ENCODE measurements around the gene STX8.
"Not testable (repeated sequence)": the region's sequence is repeated elsewhere in the genome, so short reads cannot be mapped to it uniquely, and the experiment has no call there.

Gene STX8

DNA sequence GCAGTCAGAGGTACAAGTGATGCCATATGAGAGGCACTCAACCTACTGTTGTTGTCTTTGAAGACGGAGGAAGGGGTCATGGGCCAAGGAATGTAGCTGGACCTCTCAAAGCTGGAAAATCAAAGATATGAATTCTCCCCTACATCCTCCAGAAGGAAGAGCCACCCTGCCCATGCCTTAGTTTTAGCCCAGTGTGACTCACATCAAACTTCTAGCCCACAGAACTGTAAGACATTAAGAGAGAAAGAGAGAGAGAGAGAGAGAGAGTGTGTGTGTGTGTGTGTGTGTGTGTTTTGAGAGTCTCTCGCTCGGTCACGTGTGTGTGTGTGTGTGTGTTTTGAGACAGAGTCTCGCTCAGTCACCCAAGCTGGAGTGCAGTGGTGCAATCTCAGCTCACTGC lies 87.1 kb downstream of the STX8 start:
- no peak for DNase-seq

DNA sequence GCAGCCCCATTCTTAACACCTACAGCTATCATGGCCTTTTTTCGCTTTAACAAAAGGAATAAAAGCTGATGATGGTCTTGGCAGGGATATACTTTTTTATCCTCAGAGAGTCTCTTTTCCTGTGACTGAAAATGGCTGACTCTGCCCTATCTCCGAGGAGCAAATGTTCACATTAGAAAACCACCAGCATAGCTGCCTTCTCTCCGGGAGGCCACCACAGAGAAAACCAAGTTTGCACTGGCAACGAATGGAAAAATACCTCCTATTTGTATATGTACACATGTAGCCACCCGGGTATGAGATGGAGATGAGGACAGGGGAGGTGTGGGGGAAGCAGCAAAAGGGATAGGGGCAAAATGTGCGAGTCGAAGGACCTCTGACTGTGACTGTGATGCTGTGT lies 88.2 kb downstream of the STX8 start:
- no peak for DNase-seq

DNA sequence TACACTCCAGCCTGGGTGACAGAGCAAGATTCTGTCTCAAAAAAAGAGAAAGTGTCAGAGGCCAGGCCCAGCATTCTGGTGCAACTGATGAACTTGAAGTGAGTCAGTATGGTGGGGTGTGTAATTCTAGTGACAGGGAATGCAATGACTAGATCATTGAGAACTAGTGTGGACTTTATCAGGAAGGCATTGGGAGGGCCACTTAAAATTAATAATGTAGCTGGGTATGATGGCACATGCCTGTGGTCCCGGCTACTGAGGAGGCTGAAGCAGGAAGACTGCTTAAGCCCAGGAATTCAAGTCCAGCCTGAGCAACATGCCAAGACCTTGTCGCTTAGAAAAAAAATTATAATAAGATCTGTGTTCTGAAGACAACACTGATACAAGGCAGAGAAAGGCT lies 90.8 kb downstream of the STX8 start:
- no peak for DNase-seq

DNA sequence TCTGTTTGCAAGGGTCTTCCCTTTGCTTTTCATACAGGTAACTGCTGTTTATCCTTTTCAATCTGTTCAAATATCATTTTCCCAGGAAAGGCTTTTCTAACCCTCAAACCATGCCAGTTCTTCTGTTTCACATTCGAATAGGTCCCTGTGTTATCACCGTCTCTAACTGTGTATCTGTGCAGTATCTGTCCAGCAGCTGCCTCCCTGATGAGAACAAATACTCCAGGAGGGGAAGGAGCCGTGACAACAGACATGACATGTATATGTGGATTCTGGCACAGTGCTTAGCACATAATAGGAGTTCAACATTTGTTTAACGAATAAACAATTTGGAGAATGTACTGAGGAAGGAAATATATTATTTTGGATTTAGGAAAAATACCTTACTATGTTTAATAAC lies 95.7 kb downstream of the STX8 start:
- no peak for DNase-seq

DNA sequence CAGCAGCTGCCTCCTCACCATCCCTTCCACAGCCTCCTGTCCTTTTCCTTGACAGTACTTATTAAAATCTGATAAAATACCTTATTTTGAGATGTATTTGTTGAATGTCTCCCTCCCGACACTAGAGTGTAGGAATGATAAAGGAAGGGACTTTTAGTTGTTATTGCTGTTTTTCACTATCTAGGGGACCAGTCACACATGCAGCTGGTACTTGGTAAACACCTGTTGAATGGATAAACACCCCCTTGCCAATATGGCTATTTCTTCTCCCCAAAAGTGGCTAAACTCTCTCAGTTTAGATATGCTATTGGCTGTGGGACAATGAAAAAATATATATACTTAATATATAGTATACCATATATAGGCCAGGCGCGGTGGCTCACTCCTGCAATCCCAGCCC lies 96.7 kb downstream of the STX8 start:
- DNase-seq: no peak

DNA sequence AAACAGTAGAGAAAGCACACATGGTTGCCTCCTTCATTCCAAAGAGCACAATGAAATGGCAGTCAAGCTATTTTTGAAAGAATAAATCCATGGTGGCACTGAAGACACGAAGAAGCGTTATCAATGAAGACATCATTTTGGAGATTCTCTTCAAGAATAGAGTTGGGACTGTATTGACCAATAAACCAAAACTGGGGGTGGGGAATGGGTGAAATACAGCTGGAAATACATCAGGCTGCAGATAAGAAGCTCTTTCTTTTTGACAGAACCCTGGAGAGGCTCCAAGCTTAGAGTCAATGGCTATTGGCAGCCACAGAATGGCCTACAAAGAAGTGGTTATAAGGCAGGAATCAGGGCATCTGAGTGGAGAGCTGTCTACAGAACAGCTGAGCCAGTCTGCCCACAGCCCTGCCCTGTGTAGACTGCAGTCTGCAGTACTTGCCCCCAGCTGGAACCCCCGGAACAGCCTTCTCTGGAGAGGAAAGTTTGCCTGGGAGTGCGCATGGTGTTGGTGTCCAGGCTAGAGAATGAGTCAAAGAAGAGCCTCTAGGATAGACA lies 100.4 kb downstream of the STX8 start:
- DNase-seq: no peak

DNA sequence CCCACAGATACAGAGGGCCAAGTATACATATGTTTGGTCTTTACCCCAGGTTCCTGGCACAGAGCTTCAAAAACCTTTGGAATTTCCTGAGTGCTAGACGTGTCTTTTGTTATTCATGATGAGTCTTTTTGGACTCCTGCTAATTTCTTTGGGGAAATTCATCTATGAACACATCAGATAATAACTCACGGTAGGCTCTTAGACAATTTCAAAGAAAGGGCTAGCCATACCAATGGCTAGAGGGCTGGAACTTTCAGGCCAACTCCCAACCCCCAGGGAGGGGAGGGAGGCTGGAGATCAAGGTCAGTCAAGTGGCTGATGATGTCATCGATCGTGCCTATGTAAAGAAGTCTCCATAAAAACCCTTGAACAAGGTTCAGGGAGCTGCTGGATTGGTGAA lies 101.9 kb downstream of the STX8 start:
- no peak for DNase-seq

DNA sequence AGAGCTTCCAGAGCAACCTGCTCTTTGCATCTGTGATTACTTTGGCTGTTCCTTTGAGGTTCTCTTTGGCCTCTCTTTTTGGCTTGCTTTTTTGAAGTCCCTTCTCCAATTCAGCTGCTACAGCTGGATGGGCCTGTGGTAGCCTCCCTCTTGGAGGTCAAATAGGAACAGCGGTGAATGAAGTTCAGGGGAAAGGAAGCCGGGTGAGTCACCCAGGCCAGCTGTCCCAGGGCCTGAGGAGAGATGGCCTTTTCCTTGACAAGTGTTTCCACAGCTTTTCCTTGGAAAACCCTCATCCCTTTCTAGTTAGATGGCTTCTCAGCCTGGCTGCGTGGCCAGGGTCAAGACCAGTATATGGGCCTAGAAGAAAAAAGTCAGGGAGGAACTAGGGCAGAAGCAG lies 103.1 kb downstream of the STX8 start:
- no peak for DNase-seq

DNA sequence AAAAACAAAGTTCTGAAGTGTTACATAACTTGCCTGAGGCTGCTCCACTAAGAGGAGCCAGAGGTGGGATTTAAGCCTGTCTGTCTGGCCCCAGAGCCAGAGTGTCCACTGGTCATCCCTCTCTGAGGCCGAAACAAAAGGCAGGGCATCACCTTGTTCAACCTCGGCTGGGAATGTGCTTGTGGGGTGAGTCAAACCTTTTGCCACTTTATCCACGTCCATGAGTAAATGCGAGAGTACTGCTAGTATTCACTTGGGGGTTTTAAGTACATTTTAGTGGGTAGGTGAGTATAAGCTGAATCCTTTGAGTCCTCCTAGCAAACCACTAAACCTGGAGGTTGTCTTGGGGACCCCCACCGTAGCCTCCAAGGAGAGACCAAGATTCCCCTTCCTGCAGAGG lies 103.5 kb downstream of the STX8 start:
- DNase-seq: no peak

DNA sequence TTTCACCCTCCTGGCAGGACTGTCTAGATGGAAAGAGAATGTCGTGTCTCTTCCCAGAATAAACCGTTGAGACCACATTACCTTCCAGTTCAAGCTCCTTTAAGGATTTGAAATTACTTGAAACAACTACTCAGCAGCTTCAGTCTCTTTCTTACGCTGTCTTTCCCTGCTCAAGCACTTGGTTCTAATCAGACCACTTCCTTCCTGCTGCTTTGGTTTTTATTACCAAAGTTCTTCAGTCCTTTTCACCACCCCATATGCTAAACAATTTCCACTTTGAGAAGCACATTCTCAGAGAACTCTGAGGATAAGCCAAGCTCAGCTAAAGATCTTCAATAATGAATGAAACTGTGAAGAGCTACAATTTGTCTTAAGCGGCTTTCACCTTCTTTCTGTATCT lies 105.4 kb downstream of the STX8 start:
- no peak for DNase-seq

DNA sequence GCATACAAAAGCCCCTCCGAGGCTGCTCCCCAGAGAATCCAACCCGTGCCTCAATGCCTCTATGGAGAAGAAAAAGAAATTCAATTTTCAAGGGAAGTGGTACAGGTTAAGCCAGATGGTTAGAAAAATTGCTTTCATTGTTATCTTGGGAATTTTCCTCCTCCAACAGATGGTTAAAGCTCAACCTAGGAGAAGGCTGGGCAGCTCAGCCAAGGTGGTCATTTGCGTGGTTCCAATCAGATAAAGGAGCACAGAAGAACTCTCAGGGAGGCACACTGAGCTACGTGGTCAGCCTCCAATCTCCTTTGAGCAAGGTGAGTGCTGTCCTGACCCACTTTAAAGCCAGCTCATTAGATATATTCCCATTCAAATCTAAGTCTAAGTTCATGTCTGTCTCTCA lies 106.7 kb downstream of the STX8 start:
- DNase-seq: no peak

DNA sequence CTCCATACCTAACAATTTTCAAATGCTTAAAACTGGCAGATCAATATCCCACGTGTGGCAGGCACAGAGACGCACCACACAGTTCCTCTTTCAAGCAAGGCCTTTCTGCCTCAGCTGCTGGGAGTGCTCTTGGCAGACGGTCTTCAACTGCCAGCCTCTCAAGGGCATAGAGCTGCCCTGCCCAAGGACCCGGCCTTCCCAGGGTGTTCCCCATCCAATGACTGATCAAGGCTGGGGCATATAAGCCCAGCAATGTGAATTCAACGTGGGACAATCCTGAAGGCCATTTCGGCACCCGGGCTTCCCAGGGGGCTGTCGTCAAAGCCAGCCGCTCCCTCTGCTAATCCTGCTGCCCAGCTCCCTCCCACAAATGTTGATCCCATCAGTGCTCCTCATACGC lies 107.1 kb downstream of the STX8 start:
- no peak for DNase-seq

DNA sequence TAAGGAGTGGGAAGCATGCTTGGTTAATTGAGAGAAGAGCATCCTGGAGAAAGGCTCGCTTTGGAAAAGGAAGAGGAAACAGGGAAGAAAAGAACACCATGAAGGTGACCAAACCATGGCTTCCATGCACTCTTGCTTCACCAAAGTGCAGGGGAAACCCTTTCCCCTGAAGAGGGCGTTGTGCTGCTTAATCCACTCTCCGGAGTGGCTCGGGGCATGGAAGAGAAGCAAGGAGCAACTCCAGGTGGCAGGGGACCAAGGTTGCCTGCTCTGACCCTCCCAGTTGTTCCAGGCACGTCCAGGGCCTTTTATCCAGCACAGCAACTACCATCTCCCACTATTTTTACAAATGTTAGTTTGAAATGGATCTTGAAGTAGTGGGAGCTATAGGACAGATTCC lies 108.1 kb downstream of the STX8 start:
- no peak for DNase-seq

DNA sequence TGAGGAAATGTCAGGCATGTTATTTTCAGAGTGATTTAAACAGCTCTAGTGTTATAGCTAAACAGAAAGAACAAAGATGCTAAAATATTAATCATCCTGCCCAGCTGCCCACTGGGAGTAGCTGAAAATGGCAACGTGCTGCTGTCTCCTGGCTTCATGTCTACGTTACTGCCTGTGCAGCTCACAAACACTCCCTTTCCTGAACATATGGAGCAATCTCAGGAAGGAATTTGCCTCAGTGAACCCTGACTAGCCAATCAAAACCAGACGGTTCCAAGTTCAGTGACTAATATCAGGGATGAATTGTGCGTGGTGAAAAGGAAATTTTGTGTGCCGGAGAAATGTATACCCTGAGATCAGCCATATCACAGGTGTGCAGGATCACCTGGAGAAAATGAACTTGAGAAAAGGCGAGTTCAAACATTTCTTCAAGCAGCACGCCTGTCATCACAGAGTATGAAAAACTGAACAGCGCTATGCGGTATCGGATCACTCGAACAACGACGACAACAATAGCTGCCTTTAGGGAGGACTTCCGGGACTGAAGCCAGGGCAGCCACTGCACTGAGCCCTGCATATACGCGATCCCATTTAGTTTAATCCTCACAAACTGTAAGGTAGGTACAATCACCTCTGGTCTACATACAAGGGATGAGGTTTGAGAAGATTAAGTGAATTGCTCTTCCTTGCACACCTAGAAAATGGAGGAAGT lies 110.3 kb downstream of the STX8 start:
- no peak for DNase-seq

DNA sequence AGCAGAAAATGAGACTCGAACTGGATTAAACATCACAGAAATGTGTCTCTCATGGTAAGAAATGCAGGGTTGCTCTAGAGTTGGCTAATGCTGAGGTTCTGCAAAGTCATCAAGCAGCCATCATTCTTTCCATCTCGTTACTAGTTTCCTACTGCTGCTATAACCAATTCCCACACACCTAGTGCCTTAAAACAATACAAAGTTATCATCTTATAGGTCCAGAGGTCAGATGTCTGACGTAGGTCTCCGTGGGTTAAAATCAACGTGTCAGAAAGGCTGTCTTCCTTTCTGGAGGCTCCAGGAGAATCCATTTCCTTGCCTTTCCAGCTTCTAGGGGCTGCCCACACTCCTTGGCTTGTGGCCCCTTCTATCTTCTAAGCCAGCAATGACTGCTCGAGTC lies 118.6 kb downstream of the STX8 start:
- no peak for DNase-seq

DNA sequence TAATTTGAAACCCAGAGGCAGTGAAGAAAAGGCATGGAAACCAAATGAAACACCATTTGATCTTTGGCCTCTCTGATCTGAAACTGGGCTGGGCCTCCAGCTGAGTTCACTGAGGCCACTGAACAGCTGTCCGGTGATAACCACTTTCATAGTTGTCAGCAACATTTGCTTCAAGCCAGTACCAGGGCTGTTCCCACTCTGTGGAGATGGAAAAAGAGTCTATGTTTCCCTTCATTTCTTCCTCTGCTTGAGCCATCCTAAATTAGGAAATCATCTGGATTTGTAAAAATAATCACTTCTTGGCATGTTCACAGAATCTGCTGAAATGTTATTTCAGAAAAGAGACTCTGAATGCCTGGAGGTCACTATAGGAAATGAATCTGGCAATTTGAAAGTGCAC lies 119.3 kb downstream of the STX8 start:
- DNase-seq: no peak

DNA sequence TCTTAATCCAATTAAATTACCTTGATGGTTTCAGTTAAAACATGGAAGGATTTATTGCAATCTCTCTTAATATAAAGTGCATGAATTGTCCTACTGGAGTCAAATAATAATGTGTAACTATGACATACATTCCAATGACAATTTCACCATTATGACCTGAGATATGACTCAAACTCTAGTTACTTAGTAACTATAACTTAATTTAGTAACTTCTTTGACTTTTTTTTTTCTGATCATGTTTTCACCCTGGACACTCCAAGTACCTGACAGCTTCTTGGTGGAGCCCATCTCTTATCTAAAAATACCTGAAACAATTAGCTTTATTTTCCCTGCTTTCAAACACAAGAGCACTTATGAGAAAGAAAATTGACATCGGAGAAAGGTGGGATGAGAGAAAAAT lies 123.7 kb downstream of the STX8 start:
- DNase-seq: no peak

DNA sequence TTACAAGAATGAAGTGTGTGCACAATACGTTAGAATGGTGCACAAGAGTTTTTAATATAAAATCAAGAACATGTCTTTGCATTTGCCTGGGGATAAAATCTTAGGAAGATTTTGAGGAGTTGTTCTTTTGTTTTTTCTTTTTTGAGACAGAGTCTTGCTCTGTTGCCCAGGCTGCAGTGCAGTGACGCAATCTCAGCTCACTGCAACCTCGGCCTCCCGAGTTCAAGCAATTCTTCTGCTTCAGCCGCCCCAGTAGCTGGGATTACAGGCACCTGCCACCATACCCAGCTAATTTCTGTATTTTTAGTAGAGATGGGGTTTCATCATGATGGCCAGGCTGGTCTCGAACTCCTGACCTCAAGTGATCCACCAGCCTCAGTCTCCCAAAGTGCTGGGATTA lies 128.3 kb downstream of the STX8 start:
- DNase-seq: not testable (repeated sequence)

DNA sequence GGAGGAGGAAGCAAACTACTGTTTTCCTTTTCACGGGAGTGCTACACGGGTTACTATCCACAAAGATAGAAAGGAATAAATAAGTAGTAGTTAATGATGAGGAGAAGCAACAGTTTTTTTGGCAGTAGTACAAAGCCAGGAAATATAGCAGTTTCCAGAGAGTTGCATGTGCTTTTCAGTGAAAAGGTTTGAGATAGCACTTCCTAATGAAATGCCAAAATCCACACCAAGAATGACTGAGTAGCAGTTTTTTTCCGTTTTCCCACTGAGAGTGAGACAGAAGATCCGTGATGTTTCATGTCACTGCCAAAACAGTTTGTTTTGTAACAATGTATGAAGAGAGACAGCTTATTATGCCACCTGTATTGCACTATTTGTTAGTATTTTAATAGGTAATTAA lies 129.1 kb downstream of the STX8 start:
- no peak for DNase-seq

DNA sequence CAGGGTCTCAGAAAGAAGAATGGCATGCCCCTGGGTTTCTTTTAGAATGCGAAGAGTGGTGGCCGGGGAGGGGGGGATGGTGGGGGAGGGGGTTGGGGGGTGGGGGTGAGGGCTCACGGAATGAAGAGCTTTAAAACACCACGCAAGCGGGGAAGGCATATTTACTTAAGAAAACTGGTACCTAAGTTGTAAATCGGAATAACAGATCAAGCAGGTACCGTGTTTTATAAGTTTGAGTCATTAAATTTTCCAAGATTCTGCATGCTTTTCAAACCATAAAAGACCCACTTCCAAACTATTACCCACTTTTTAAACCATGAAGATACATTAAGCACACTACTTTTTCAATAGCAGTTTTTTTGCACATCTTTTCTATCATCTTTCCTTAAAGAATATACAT lies 130.2 kb downstream of the STX8 start:
- no peak for DNase-seq

DNA sequence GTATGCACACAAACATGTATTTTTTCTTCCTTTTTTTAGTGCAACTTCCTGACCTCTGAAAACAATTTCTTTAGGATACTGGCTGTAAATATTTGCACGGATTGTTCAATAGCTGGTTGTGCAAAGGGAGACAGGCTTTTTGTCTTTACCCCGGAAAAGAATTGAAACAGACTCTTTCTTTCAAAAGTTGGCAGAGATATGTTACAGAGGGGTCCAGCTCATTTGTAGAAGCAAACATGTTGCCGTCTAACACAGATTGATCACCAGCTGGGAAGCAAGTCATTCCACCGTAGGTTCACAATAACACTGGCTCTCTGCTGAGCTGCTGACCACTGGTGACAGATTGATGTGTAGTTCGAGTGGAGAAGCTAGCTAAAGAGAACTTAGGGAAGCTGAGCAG lies 130.9 kb downstream of the STX8 start:
- DNase-seq: no peak

DNA sequence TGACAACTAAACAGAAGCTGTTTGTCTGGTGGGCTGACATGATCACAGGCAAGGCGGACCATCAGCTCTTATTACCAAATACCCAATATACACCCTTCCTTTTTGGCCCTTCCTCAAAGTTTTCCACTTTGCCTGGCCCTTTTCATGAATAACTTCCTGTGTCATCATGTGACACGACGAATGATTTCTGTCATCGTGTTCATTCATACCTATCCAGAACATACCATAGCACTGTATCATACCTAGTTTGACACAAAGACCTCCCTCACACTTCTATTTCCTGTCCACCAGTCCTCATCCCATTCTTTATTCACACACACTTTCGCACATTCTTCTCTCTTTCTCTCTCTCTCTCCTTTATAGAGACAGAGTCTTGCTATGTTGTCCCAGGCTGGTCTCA lies 131.8 kb downstream of the STX8 start:
- no peak for DNase-seq

DNA sequence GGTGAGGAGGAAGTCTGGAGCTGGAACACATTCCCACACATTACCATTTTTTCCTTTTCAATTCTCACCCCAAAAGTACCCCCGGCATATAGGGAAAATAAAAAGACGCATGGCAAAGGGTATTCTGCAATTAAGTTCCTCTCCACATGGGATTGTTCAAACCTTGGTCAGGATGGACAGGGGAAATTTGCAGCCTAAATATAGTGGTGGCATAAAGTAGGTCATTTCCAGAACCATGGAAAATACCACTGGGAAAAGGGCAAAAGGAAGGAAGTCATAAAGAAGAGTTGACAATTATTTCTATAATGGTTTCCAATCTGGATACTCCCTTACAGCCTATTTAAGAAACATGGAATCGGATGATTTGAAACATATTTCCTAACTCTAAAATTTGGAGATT lies 135.8 kb downstream of the STX8 start:
- DNase-seq: no peak

DNA sequence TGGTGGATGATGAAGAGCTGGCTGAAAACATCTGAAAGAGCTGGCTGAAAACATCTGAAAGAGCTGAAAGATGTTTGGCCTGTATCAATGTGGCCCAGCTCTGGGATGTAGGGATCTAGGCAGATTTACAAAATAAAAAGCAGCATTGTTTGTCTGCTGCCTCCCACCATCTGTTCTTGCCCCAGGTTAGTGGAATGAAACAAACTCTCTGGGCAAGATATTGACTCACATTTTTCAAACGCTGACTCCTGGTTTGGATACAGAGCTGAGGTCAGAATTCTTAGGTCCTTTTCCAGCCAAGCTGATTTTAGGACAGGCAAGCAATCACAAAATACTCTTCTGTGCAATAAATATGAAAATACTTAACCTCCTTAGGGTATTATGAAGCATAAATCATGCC lies 139.0 kb downstream of the STX8 start:
- no peak for DNase-seq

DNA sequence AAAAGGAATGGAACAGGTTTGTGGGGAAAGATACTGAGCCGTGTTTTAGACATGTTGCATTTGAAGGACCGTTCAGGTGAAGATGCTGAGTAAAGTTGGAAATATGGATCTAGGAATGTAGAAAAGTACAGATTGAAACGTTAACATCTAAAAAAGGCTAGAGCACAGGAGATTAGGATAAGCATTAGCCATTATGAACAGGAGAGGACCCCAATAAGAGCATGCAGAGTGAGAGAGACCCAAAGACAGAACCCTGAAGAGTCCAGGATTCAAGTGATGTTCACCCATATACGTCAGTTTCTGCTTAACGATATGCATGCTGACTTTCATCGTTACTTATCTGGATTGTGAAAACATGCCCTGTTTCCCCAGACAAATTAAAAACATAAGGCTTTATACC lies 140.5 kb downstream of the STX8 start:
- no peak for DNase-seq

Measured in NCI-H524 (cell line).